A549 (cell line): Measurements from ENCODE around the gene PRKCZ. TPM values are rescaled to one million over a fixed set of nuclear protein-coding genes. Genes with fewer than 3 reads are reported as not detected.

Source experiments
- ATAC-seq, 2 experiments: fragments of 200-7000 bp in 1 of 2; fragments of >200 bp in 1 of 2; cut with Nextera tagmentation in 1 of 2; cut with Tn5 transposase in 1 of 2; 3 replicates each; pipeline versions ENCODE4 v1.8.0 to v1.9.1; 2018 to 2020; ENCODE audit warnings: mild to moderate bottlenecking in 1 of 2, moderate library complexity in 1 of 2
- CTCF ChIA-PET: fragments of 300-600 bp; sonication (Branson Sonifier 250); formaldehyde crosslinking; extraction: SDS; loops from one replicate; lab custom pipeline; 2021; ENCODE audit warnings: antibody characterized with exemption, inconsistent platforms; lab: Yijun Ruan, JAX
- POLR2A ChIA-PET: fragments of 350-600 bp; formaldehyde crosslinking; extraction: SDS; loops from one replicate; lab custom pipeline; 2021; ENCODE audit warnings: antibody characterized with exemption, inconsistent platforms; lab: Yijun Ruan, JAX
- DNase-seq, 2 experiments: peaks; one replicate each; pipeline versions ENCODE4 v3.0.0 to v3.0.0-alpha.2; 2011 to 2016; ENCODE audit warnings: low read depth in 1 of 2, low spot score in 1 of 2
- FAIRE-seq: peaks from 2 replicates; lab custom pipeline; 2011; peaks lifted over from hg19 to GRCh38; lab: Jason Lieb, UNC
- H3K27ac ChIP-seq, 2 experiments: fragments of >200 bp; sonication (Bioruptor Twin); formaldehyde crosslinking; 3 replicates each; pipeline ENCODE4 v1.5.1; 2016 to 2017
- H3K4me1 ChIP-seq: fragments of >200 bp; sonication (Bioruptor Twin); formaldehyde crosslinking; 3 replicates; pipeline ENCODE4 v1.6.1; 2016
- H3K4me2 ChIP-seq: fragments of >200 bp; sonication (Bioruptor Twin); formaldehyde crosslinking; 3 replicates; pipeline ENCODE4 v1.6.1; 2016
- H3K4me3 ChIP-seq: fragments of >200 bp; sonication (Bioruptor Twin); formaldehyde crosslinking; 3 replicates; pipeline ENCODE4 v1.5.1; 2016
- H3K9me3 ChIP-seq: fragments of >200 bp; sonication (Bioruptor Twin); formaldehyde crosslinking; 3 replicates; pipeline ENCODE4 v1.6.1; 2016
- ATOH8 ChIP-seq: fragments of 250-450 bp; sonication (Bioruptor Pico); IDR thresholded peaks from 2 replicates; pipeline ENCODE4 v1.5.0; 2020; ENCODE audit warnings: low read depth, mild to moderate bottlenecking, moderate library complexity
- CBX2 ChIP-seq: fragments of 200-600 bp; sonication (generic); IDR thresholded peaks from 2 replicates; pipeline ENCODE4 v1.6.1; 2016; ENCODE audit warnings: low read depth, mild to moderate bottlenecking, borderline replicate concordance
- CHD2 ChIP-seq: fragments of 150-350 bp; IDR thresholded peaks from 2 replicates; pipeline ENCODE4 v1.6.1; 2014; ENCODE audit warnings: low read length; ENCODE audit not compliant: partially characterized antibody
- CHD4 ChIP-seq: fragments of 200-600 bp; sonication (generic); IDR thresholded peaks from 2 replicates; pipeline ENCODE4 v1.6.1; 2016; ENCODE audit warnings: antibody characterized with exemption, mild to moderate bottlenecking, borderline replicate concordance
- CTCF ChIP-seq: fragments of >200 bp; sonication (Bioruptor Twin); formaldehyde crosslinking; IDR thresholded peaks from 3 replicates; pipeline ENCODE4 v1.5.1; 2016
- E2F6 ChIP-seq: IDR thresholded peaks from 2 replicates; pipeline ENCODE4 v1.6.1; 2012; ENCODE audit warnings: low read depth, borderline replicate concordance
- EHMT2 ChIP-seq: fragments of 200-600 bp; sonication (generic); IDR thresholded peaks from 2 replicates; pipeline ENCODE4 v1.6.1; 2016; ENCODE audit warnings: antibody characterized with exemption, low read depth, mild to moderate bottlenecking, moderate library complexity
- ESRRA ChIP-seq: fragments of 150-350 bp; IDR thresholded peaks from 2 replicates; pipeline ENCODE4 v1.6.1; 2014; ENCODE audit warnings: mild to moderate bottlenecking, low read length, borderline replicate concordance
- FOSB ChIP-seq: fragments of 250-450 bp; sonication (Bioruptor Pico); IDR thresholded peaks from 2 replicates; pipeline ENCODE4 v1.5.0; 2020; ENCODE audit warnings: mild to moderate bottlenecking, moderate library complexity
- FOSL2 ChIP-seq, 2 experiments: fragments of 450-650 bp in 1 of 2; fragments of >200 bp in 1 of 2; sonication (Bioruptor Twin) in 1 of 2; formaldehyde crosslinking; IDR thresholded peaks; 2 replicates each; pipeline versions ENCODE4 v1.5.0 to v1.6.1; 2016 to 2020; ENCODE audit warnings: mild to moderate bottlenecking in 1 of 2, moderate library complexity in 1 of 2
- FOXS1 ChIP-seq: fragments of 250-450 bp; sonication (Bioruptor Pico); IDR thresholded peaks from 2 replicates; pipeline ENCODE4 v1.5.0; 2020; ENCODE audit warnings: mild to moderate bottlenecking, moderate library complexity
- GATA3 ChIP-seq: IDR thresholded peaks from 2 replicates; pipeline ENCODE4 v1.6.1; 2012; ENCODE audit warnings: borderline replicate concordance
- HEYL ChIP-seq: fragments of 250-450 bp; sonication (Bioruptor Pico); IDR thresholded peaks from 2 replicates; pipeline ENCODE4 v1.8.0; 2021; ENCODE audit warnings: mild to moderate bottlenecking, moderate library complexity
- HMGXB4 ChIP-seq: fragments of 250-450 bp; sonication (Bioruptor Pico); IDR thresholded peaks from 2 replicates; pipeline ENCODE4 v1.5.0; 2021; ENCODE audit warnings: mild to moderate bottlenecking, moderate library complexity, borderline replicate concordance
- HOXA7 ChIP-seq: fragments of 250-450 bp; sonication (Bioruptor Pico); IDR thresholded peaks from 2 replicates; pipeline ENCODE4 v1.5.0; 2020; ENCODE audit warnings: mild to moderate bottlenecking, moderate library complexity
- HOXB13 ChIP-seq: fragments of 250-450 bp; sonication (Bioruptor Pico); IDR thresholded peaks from 2 replicates; pipeline ENCODE4 v1.5.0; 2020; ENCODE audit warnings: low read depth, mild to moderate bottlenecking, moderate library complexity
- HOXB5 ChIP-seq: fragments of 250-450 bp; sonication (Bioruptor Pico); IDR thresholded peaks from 2 replicates; pipeline ENCODE4 v1.5.0; 2020; ENCODE audit warnings: mild to moderate bottlenecking, moderate library complexity
- KDM1A ChIP-seq: fragments of 200-600 bp; sonication (generic); IDR thresholded peaks from 2 replicates; pipeline ENCODE4 v1.6.1; 2016; ENCODE audit warnings: low read depth, mild to moderate bottlenecking
- KDM5A ChIP-seq: fragments of 200-600 bp; sonication (generic); IDR thresholded peaks from 2 replicates; pipeline ENCODE4 v1.6.1; 2016; ENCODE audit warnings: antibody characterized with exemption, mild to moderate bottlenecking
- MAFK ChIP-seq: fragments of 450-650 bp; IDR thresholded peaks from 2 replicates; pipeline ENCODE4 v1.6.1; 2014; ENCODE audit not compliant: partially characterized antibody
- MAX ChIP-seq: IDR thresholded peaks from 2 replicates; pipeline ENCODE4 v1.6.1; 2012
- PBX3 ChIP-seq: IDR thresholded peaks from 2 replicates; pipeline ENCODE4 v1.6.1; 2012
- POLR2AphosphoS2 ChIP-seq: conservative IDR thresholded peaks from 2 replicates; pipeline ENCODE4 v1.6.1; 2012; ENCODE audit warnings: low read length, improper control_type of control experiment, inconsistent platforms
- RARB ChIP-seq: fragments of 250-450 bp; sonication (Bioruptor Pico); IDR thresholded peaks from 2 replicates; pipeline ENCODE4 v1.8.0; 2021; ENCODE audit warnings: mild to moderate bottlenecking, moderate library complexity
- TP53 ChIP-seq: fragments of 250-450 bp; sonication (Bioruptor Pico); IDR thresholded peaks from 2 replicates; pipeline ENCODE4 v1.5.0; 2021; ENCODE audit warnings: mild to moderate bottlenecking, moderate library complexity
- USF2 ChIP-seq: fragments of 450-650 bp; IDR thresholded peaks from 2 replicates; pipeline ENCODE4 v1.6.1; 2014; ENCODE audit warnings: antibody characterized with exemption
- ZC3H11A ChIP-seq: fragments of 450-650 bp; IDR thresholded peaks from 2 replicates; pipeline ENCODE4 v1.6.1; 2014; ENCODE audit warnings: antibody characterized with exemption, mild to moderate bottlenecking
- WGBS: methylation state at CpG from one replicate; pipeline ENCODE4 v1.1.6; 2017; ENCODE audit errors: missing lambda C conversion rate; 5-methylcytosine and 5-hydroxymethylcytosine counted together
- polyA plus RNA-seq, 4 experiments: library from polyadenylated mRNA; depleted of rRNA in 3 of 4; stranded (reverse); fragments of >200 nt; fragmentation: RNase III in 1 of 4; extraction: RNeasy Plus Mini Kit Qiagen cat#74134 plus additional on column Dnase treatment in 1 of 4; gene quantifications; 2 replicates in 3 of 4; 3 replicates in 1 of 4; pipeline ENCODE4 v1.2.3, GENCODE V29; 2011 to 2017

Gene PRKCZ
- polyA plus RNA-seq, 2 of the 4 experiments (the other 2 are of a cell fraction): 9.5 to 9.8 TPM

- Histone ChIP-seq H3K9me3 (no peaks in the 10 kb centered on the region), H3K27ac (no peak overlapping the region), H3K4me2 (no peak overlapping the region), H3K4me3 (no peak overlapping the region), H3K4me1 (peaks cover 6% of the 10 kb centered on the region; the same call in 2 of the 3 replicates)
- POLR2A ChIA-PET: no interaction called here
- WGBS: 90% methylated on average over 9 of the region's 9 CpGs
- TF ChIP-seq ATOH8 (no peak), CHD4 (no peak), TP53 (CRISPR knock-in tag) (no peak), HOXB5 (CRISPR knock-in tag) (no peak), HOXA7 (no peak), KDM5A (no peak), PBX3 (no peak), RARB (CRISPR knock-in tag) (no peak), HOXB13 (no peak), CBX2 (no peak), GATA3 (no peak), CTCF (no peak)
- DNase-seq (no peak), ATAC-seq (no peak), FAIRE-seq (no peak)
- CTCF ChIA-PET: no interaction called here
Observed at GRCh38 chr1:2186901-2187300, 136.7 kb downstream of the PRKCZ start.

GRCh38 chr1:2187619-2188018 lies 137.4 kb downstream of the PRKCZ start:
- Histone ChIP-seq H3K9me3 (no peaks in the 10 kb centered on the region), H3K27ac (no peak overlapping the region), H3K4me1 (peaks cover 6% of the 10 kb centered on the region; the same call in 2 of the 3 replicates), H3K4me3 (no peak overlapping the region), H3K4me2 (no peak overlapping the region)
- WGBS: 79% methylated on average over 4 of the region's 13 CpGs
- FAIRE-seq: no peak
- TF ChIP-seq CHD4: no peak
- TF ChIP-seq KDM5A: no peak
- no peak for TF ChIP-seq MAFK
- TF ChIP-seq HOXB13: no peak
- no peak for TF ChIP-seq FOSB (CRISPR knock-in tag)
- no peak for TF ChIP-seq EHMT2
- TF ChIP-seq MAX: no peak
- TF ChIP-seq ZC3H11A: no peak
- no peak for TF ChIP-seq POLR2AphosphoS2
- no peak for TF ChIP-seq E2F6
- no peak for TF ChIP-seq FOXS1
- TF ChIP-seq HEYL (CRISPR knock-in tag): no peak
- TF ChIP-seq USF2: no peak
- no peak for TF ChIP-seq ESRRA
- TF ChIP-seq CHD2: no peak
- no peak for TF ChIP-seq KDM1A
- no peak for TF ChIP-seq HMGXB4
- TF ChIP-seq FOSL2 (IDR thresholded peaks at IDR 0.05): no peak
- no peak for TF ChIP-seq FOSL2 (CRISPR knock-in tag; IDR thresholded peaks at IDR 0.05)
- no peak for ATAC-seq
- POLR2A ChIA-PET: no interaction called here
- DNase-seq: no peak
- CTCF ChIA-PET: interaction anchor here (0.8 to 3.7 kb wide), 3 partner anchors 13 to 194 kb away, joined by 3 to 18 read pairs (median 5); no protein-coding TSS in a partner anchor
